Esophagus muscularis mucosa (tissue), 4 donors: ENCODE measurements around the gene BNIP3. TPM values are rescaled to one million over a fixed set of nuclear protein-coding genes. Genes with fewer than 3 reads are reported as not detected.

ENCODE experiments used
- DNase-seq: peaks from one replicate; pipeline ENCODE4 v3.0.0-alpha.2; 2017; ENCODE audit errors: extremely low spot score
- H3K27ac ChIP-seq, 4 donors: fragments of 200-600 bp; sonication (generic); replicated peaks in 1 of 4; 1 replicate in 3 of 4; 2 replicates in 1 of 4; pipeline ENCODE4 v1.5.1; 2016 to 2019; ENCODE audit warnings: mild to moderate bottlenecking in 1 of 4
- H3K27me3 ChIP-seq, 4 donors: fragments of 200-600 bp; sonication (generic); one replicate each; pipeline versions ENCODE4 v1.5.1 to v1.6.0; 2016 to 2019
- H3K36me3 ChIP-seq, 4 donors: fragments of 200-600 bp; sonication (generic); one replicate each; pipeline ENCODE4 v1.5.1; 2016 to 2019
- H3K4me1 ChIP-seq, 4 donors: fragments of 200-600 bp; sonication (generic); one replicate each; pipeline ENCODE4 v1.5.1; 2016 to 2019
- H3K4me3 ChIP-seq, 4 donors: fragments of 200-600 bp; sonication (generic); 1 replicate in 2 of 4; 2 replicates in 2 of 4; pipeline ENCODE4 v1.5.1; 2016 to 2019; ENCODE audit warnings: mild to moderate bottlenecking in 4 of 4, moderate library complexity in 1 of 4
- H3K9me3 ChIP-seq, 4 donors: fragments of 200-600 bp; sonication (generic); 1 replicate in 3 of 4; 2 replicates in 1 of 4; pipeline ENCODE4 v1.5.1; 2016 to 2019
- CTCF ChIP-seq, 3 experiments: fragments of 200-600 bp in 2 of 3; fragments of 450-650 bp in 1 of 3; sonication (generic) in 2 of 3; IDR thresholded peaks; one replicate each; pipeline ENCODE4 v1.5.1; 2017 to 2019; ENCODE audit warnings: antibody characterized with exemption in 3 of 3, mild to moderate bottlenecking in 2 of 3, moderate library complexity in 1 of 3
- EP300 ChIP-seq: sonication (generic); formaldehyde crosslinking; IDR thresholded peaks from one replicate; pipeline ENCODE4 v1.6.1; 2017; ENCODE audit warnings: antibody characterized with exemption
- POLR2A ChIP-seq: fragments of 450-650 bp; IDR thresholded peaks from one replicate; pipeline ENCODE4 v1.6.1; 2017; ENCODE audit warnings: antibody characterized with exemption, moderate library complexity, mild to moderate bottlenecking, low read depth
- POLR2AphosphoS5 ChIP-seq, 2 donors: sonication (generic); formaldehyde crosslinking; IDR thresholded peaks; one replicate each; pipeline ENCODE4 v1.6.1; 2017; ENCODE audit warnings: antibody characterized with exemption in 2 of 2
- WGBS: methylation state at CpG from one replicate; pipeline ENCODE4 v1.1.5; 2018; 5-methylcytosine and 5-hydroxymethylcytosine counted together
- intact Hi-C: fragments of 100-400 bp; cut with DNase I; formaldehyde crosslinking; loops from one replicate; pipeline ENCODE4 v1.15.1; 2023
- total RNA-seq, 4 donors: library from RNA; depleted of rRNA; stranded (reverse); fragments of >200 nt; gene quantifications; one replicate each; pipeline versions ENCODE4 v1.1.0 to v1.2.1, GENCODE V29; 2016

BNIP3 gene
- total RNA-seq, 4 donors from 2014 or later, result 51.4 to 68.9 (median 62.6) TPM

- H3K27ac ChIP-seq, result no peak overlapping the region
- TF ChIP-seq CTCF (IDR thresholded peaks at IDR 0.05) (no peak), POLR2A (no peak), EP300 (no peak), POLR2AphosphoS5 (IDR thresholded peaks at IDR 0.05) (no peak)
- no peak for DNase-seq
- H3K4me1 ChIP-seq, result no peaks in the 10 kb centered on the region
- intact Hi-C loops, result no loop called here
- no peak overlapping the region for H3K4me3 ChIP-seq
- 100% methylated on average over 6 of the region's 6 CpGs for WGBS
- H3K36me3 ChIP-seq, result no peaks in the 10 kb centered on the region
- H3K9me3 ChIP-seq, result peaks cover 0 to 7% (median 0%) of the 10 kb centered on the region in 4 donors
- peaks cover 0 to 13% (median 0%) of the 10 kb centered on the region in 4 donors for H3K27me3 ChIP-seq
Observed at GRCh38 chr10:132005147-132005546, 23.4 kb upstream of the BNIP3 start.

GRCh38 chr10:132004052-132004451, 22.3 kb upstream of the BNIP3 start:
- no peak for DNase-seq
- no peak for TF ChIP-seq CTCF (IDR thresholded peaks at IDR 0.05)
- no peak for TF ChIP-seq EP300
- TF ChIP-seq POLR2AphosphoS5 (IDR thresholded peaks at IDR 0.05), result no peak
- TF ChIP-seq POLR2A, result no peak
- peaks cover 0 to 7% (median 0%) of the 10 kb centered on the region in 4 donors for H3K9me3 ChIP-seq
- H3K36me3 ChIP-seq, result no peaks in the 10 kb centered on the region
- peaks cover 0 to 13% (median 0%) of the 10 kb centered on the region in 4 donors for H3K27me3 ChIP-seq
- 79% methylated on average over 5 of the region's 10 CpGs for WGBS
- H3K4me1 ChIP-seq, result peaks cover 0 to 3% (median 0%) of the 10 kb centered on the region in 4 donors
- no peak overlapping the region for H3K4me3 ChIP-seq
- intact Hi-C loops, result no loop called here
- H3K27ac ChIP-seq, result no peak overlapping the region

- no peaks in the 10 kb centered on the region for H3K36me3 ChIP-seq
- no peak overlapping the region for H3K27ac ChIP-seq
- no peak for DNase-seq
- H3K27me3 ChIP-seq, result peaks cover 0 to 13% (median 0%) of the 10 kb centered on the region in 4 donors
- TF ChIP-seq EP300 (no peak), POLR2A (no peak), POLR2AphosphoS5 (IDR thresholded peaks at IDR 0.05) (no peak), CTCF (IDR thresholded peaks at IDR 0.05) (no peak)
- H3K4me3 ChIP-seq, result no peak overlapping the region
- WGBS, result 73% methylated on average over 5 of the region's 12 CpGs
- H3K4me1 ChIP-seq, result peaks cover 2 to 10% (median 4%) of the 10 kb centered on the region in 4 donors
- peaks cover 0 to 7% (median 0%) of the 10 kb centered on the region in 4 donors for H3K9me3 ChIP-seq
- intact Hi-C loops, result no loop called here
Observed at GRCh38 chr10:132003282-132003924, 21.7 kb upstream of the BNIP3 start.

- intact Hi-C loops, result no loop called here
- 92% methylated on average over 4 of the region's 4 CpGs for WGBS
- TF ChIP-seq CTCF (IDR thresholded peaks at IDR 0.05), result no peak
- TF ChIP-seq POLR2A, result no peak
- no peak for TF ChIP-seq POLR2AphosphoS5 (IDR thresholded peaks at IDR 0.05)
- TF ChIP-seq EP300, result no peak
- Histone ChIP-seq H3K27ac (no peak overlapping the region), H3K36me3 (no peaks in the 10 kb centered on the region), H3K27me3 (peaks cover 0 to 12% (median 0%) of the 10 kb centered on the region in 4 donors), H3K4me1 (peaks cover 16 to 20% (median 18%) of the 10 kb centered on the region in 4 donors), H3K9me3 (peaks cover 0 to 7% (median 0%) of the 10 kb centered on the region in 4 donors), H3K4me3 (no peak overlapping the region)
- no peak for DNase-seq
Observed at GRCh38 chr10:132002004-132002403, 20.3 kb upstream of the BNIP3 start.
